IMR-90 (cell line): ENCODE measurements around the gene SGCA. TPM values are rescaled to one million over a fixed set of nuclear protein-coding genes. Genes with fewer than 3 reads are reported as not detected.
A peak's percentile ranks its signal among the peaks of the same experiment; 100 is the strongest.

Experiments used
- ATAC-seq: fragments of 200-7000 bp; cut with Tn5 transposase; 2 replicates; pipeline ENCODE4 v1.9.1; 2020; ENCODE audit warnings: low read depth, mild to moderate bottlenecking, moderate library complexity
- BruUV-seq: library from RNA; stranded (reverse); fragments of 400-500 nt; replicated peaks from 2 replicates; lab custom pipeline; 2021; lab: Mats Ljungman, UMichigan
- CTCF ChIA-PET: fragments of 300-600 bp; formaldehyde crosslinking; extraction: SDS; loops from one replicate; lab custom pipeline; 2021; ENCODE audit warnings: antibody characterized with exemption; lab: Yijun Ruan, JAX
- POLR2A ChIA-PET: fragments of 300-600 bp; sonication (Branson Sonifier 250); formaldehyde crosslinking; loops from one replicate; lab custom pipeline; 2022; ENCODE audit warnings: antibody characterized with exemption; ENCODE audit not compliant: unreplicated experiment; lab: Charles Lee
- DNase-seq: peaks from one replicate; pipeline ENCODE4 v3.0.0; 2013
- H2AFZ ChIP-seq: replicated peaks from 2 replicates; pipeline ENCODE3; 2013; ENCODE audit warnings: low read length, mild to moderate bottlenecking; ENCODE audit not compliant: poor library complexity
- H2AK5ac ChIP-seq: 2 replicates; pipeline ENCODE4 v1.6.1; 2013; ENCODE audit warnings: low read depth, low read length, inconsistent platforms
- H2AK9ac ChIP-seq: replicated peaks from 2 replicates; pipeline ENCODE3; 2013; ENCODE audit warnings: mild to moderate bottlenecking, low read depth, low read length, moderate library complexity; ENCODE audit not compliant: poor library complexity
- H2BK120ac ChIP-seq: 2 replicates; pipeline ENCODE4 v1.6.1; 2013; ENCODE audit warnings: low read depth, low read length, inconsistent platforms
- H2BK15ac ChIP-seq: 3 replicates; pipeline ENCODE4 v1.6.1; 2013; ENCODE audit warnings: low read depth, low read length, inconsistent platforms
- H2BK20ac ChIP-seq: 2 replicates; pipeline ENCODE4 v1.6.1; 2013; ENCODE audit warnings: low read depth, mild to moderate bottlenecking, inconsistent platforms, low read length, moderate library complexity
- H2BK5ac ChIP-seq: 2 replicates; pipeline ENCODE4 v1.6.1; 2013; ENCODE audit warnings: mild to moderate bottlenecking, low read depth, low read length, inconsistent platforms; ENCODE audit not compliant: poor library complexity, severe bottlenecking
- H3K14ac ChIP-seq: replicated peaks from 2 replicates; pipeline ENCODE4 v1.6.1; 2013; ENCODE audit warnings: low read depth, low read length, inconsistent platforms
- H3K18ac ChIP-seq: 2 replicates; pipeline ENCODE4 v1.6.1; 2013; ENCODE audit warnings: low read depth, low read length, control low read depth
- H3K23ac ChIP-seq: 2 replicates; pipeline ENCODE4 v1.6.1; 2013; ENCODE audit warnings: low read depth, low read length, inconsistent platforms
- H3K27ac ChIP-seq: 2 replicates; pipeline ENCODE4 v1.5.1; 2013; ENCODE audit warnings: mild to moderate bottlenecking, control low read depth, low read length; ENCODE audit not compliant: insufficient read depth
- H3K27me3 ChIP-seq: 2 replicates; pipeline ENCODE4 v1.6.1; 2013; ENCODE audit warnings: low read length; ENCODE audit not compliant: control insufficient read depth, insufficient read depth
- H3K36me3 ChIP-seq: 2 replicates; pipeline ENCODE4 v1.6.1; 2013; ENCODE audit warnings: low read length, mixed read lengths; ENCODE audit not compliant: control insufficient read depth, insufficient read depth
- H3K4ac ChIP-seq: 2 replicates; pipeline ENCODE4 v1.6.1; 2013; ENCODE audit warnings: low read depth, low read length, inconsistent platforms
- H3K4me1 ChIP-seq: 2 replicates; pipeline ENCODE4 v1.6.1; 2013; ENCODE audit warnings: low read length, mixed read lengths; ENCODE audit not compliant: control insufficient read depth, insufficient read depth
- H3K4me2 ChIP-seq: 2 replicates; pipeline ENCODE4 v1.6.1; 2013; ENCODE audit warnings: low read depth, mild to moderate bottlenecking, control low read depth, low read length, moderate library complexity
- H3K4me3 ChIP-seq: 2 replicates; pipeline ENCODE4 v1.5.1; 2013; ENCODE audit warnings: low read depth, mild to moderate bottlenecking, control low read depth, low read length, moderate library complexity; ENCODE audit not compliant: insufficient read depth
- H3K56ac ChIP-seq: 2 replicates; pipeline ENCODE4 v1.6.1; 2013; ENCODE audit warnings: low read length, inconsistent platforms; ENCODE audit not compliant: insufficient read depth; ENCODE audit errors: extremely low read depth
- H3K79me1 ChIP-seq, 2 experiments: 2 replicates each; pipeline ENCODE4 v1.6.1; 2013; ENCODE audit warnings: low read length in 2 of 2, inconsistent platforms in 1 of 2, low read depth in 1 of 2
- H3K9ac ChIP-seq: 2 replicates; pipeline ENCODE4 v1.6.1; 2013; ENCODE audit warnings: low read depth, low read length, control low read depth
- H3K9me1 ChIP-seq: 2 replicates; pipeline ENCODE4 v1.6.1; 2013; ENCODE audit warnings: low read length, inconsistent platforms; ENCODE audit not compliant: insufficient read depth
- H3K9me3 ChIP-seq: 2 replicates; pipeline ENCODE4 v1.6.1; 2013; ENCODE audit warnings: low read length; ENCODE audit not compliant: control insufficient read depth, insufficient read depth
- H4K20me1 ChIP-seq: 2 replicates; pipeline ENCODE4 v1.6.1; 2013; ENCODE audit warnings: low read length, inconsistent platforms; ENCODE audit not compliant: insufficient read depth
- H4K5ac ChIP-seq: 2 replicates; pipeline ENCODE4 v1.6.1; 2013; ENCODE audit warnings: mild to moderate bottlenecking, low read depth, low read length, control low read depth
- H4K8ac ChIP-seq, 2 experiments: 2 replicates each; pipeline ENCODE4 v1.6.1; 2013; ENCODE audit warnings: low read depth in 2 of 2, low read length in 2 of 2, control low read depth in 1 of 2, inconsistent platforms in 1 of 2
- H4K91ac ChIP-seq: 2 replicates; pipeline ENCODE4 v1.6.1; 2013; ENCODE audit warnings: low read depth, low read length, inconsistent platforms; ENCODE audit not compliant: insufficient read depth
- BHLHE40 ChIP-seq: fragments of 150-350 bp; IDR thresholded peaks from 2 replicates; pipeline ENCODE4 v1.6.1; 2016; ENCODE audit warnings: mild to moderate bottlenecking, low read depth, low read length
- CEBPB ChIP-seq: IDR thresholded peaks from 2 replicates; pipeline ENCODE4 v1.6.1; 2012; ENCODE audit warnings: low read depth, low read length, improper control_type of control experiment
- POLR2A ChIP-seq: IDR thresholded peaks from 2 replicates; pipeline ENCODE4 v1.6.1; 2012; ENCODE audit warnings: mild to moderate bottlenecking, low read depth, low read length
- USF2 ChIP-seq: fragments of 150-350 bp; IDR thresholded peaks from 2 replicates; pipeline ENCODE4 v1.6.1; 2017; ENCODE audit warnings: mild to moderate bottlenecking, antibody characterized with exemption, low read length, low read depth
- WGBS, 2 experiments: methylation state at CpG; one replicate each; pipeline versions ENCODE4 v1.1.5 to v1.1.7; 2013; ENCODE audit warnings: missing lambda C conversion rate in 2 of 2; ENCODE audit not compliant: insufficient read length in 1 of 2; ENCODE audit errors: extremely low coverage in 2 of 2; 5-methylcytosine and 5-hydroxymethylcytosine counted together
- dilution Hi-C: fragments of 300-500 bp; cut with HindIII; formaldehyde crosslinking; loops from one replicate; pipeline ENCODE4 v1.14.3; 2018; ENCODE audit warnings: low sequenced_read_pairs; ENCODE audit not compliant: unreplicated experiment
- in situ Hi-C: fragments of 300-500 bp; cut with MboI; formaldehyde crosslinking; loops from 3 replicates; pipeline ENCODE4 v1.14.3; 2019; ENCODE audit warnings: low sequenced_read_pairs, inconsistent platforms, mixed read lengths
- intact Hi-C: fragments of 100-400 bp; cut with micrococcal nuclease; formaldehyde crosslinking; loops from 2 replicates; pipeline ENCODE4 v1.10.0; 2022
- polyA plus RNA-seq, 3 experiments: library from polyadenylated mRNA; depleted of rRNA; stranded (reverse); fragments of >200 nt; gene quantifications; 2 replicates each; pipeline ENCODE4 v1.2.3, GENCODE V29; 2012; ENCODE audit warnings: low replicate concordance in 1 of 3
- total RNA-seq: library from RNA; depleted of rRNA; stranded (reverse); fragments of >200 nt; gene quantifications from 2 replicates; pipeline ENCODE4 v1.2.3, GENCODE V29; 2012

Gene SGCA
- total and polyA plus RNA-seq, 2 of the 4 experiments (the other 2 are of a cell fraction), result 0.19 TPM; not detected in 1

GRCh38 chr17:50171371-50172071 lies 5.7 kb downstream of the SGCA start (continued):
- TF ChIP-seq USF2, result no peak

GRCh38 chr17:50172130-50172529 lies 6.3 kb downstream of the SGCA start:
- H2AK9ac ChIP-seq, result no peak overlapping the region
- no peak overlapping the region for H4K5ac ChIP-seq
- H3K27me3 ChIP-seq, result no peaks in the 10 kb centered on the region
- CTCF ChIA-PET, result interaction anchor here (1.0 to 1.1 kb wide), 2 partner anchors 10 to 124 kb away, joined by 3 read pairs; no protein-coding TSS in a partner anchor
- H2BK5ac ChIP-seq, result no peak overlapping the region
- H3K18ac ChIP-seq, result no peak overlapping the region
- peak overlapping the region; percentile 15; the same call in 1 of the 2 replicates for H3K4ac ChIP-seq
- H3K9ac ChIP-seq, result no peak overlapping the region
- no peak for DNase-seq
- H3K14ac ChIP-seq, result no peak overlapping the region
- no peaks in the 10 kb centered on the region for H4K20me1 ChIP-seq
- peaks cover 6% of the 10 kb centered on the region for H3K36me3 ChIP-seq
- H4K8ac ChIP-seq, result no peak overlapping the region
- H4K91ac ChIP-seq, result peak overlapping the region; percentile 40; the same call in 1 of the 2 replicates
- no peaks in the 10 kb centered on the region for H3K9me3 ChIP-seq
- no peak overlapping the region for H3K4me2 ChIP-seq
- in situ Hi-C loops, result loop anchor here (10.0 kb wide), 1 partner anchor 113 kb away; no protein-coding TSS in a partner anchor
- no TSS peak for BruUV-seq
- H3K56ac ChIP-seq, result no peak overlapping the region
- peak overlapping the region; percentile 80; the same call in 1 of the 2 replicates for H2BK120ac ChIP-seq
- WGBS, 2 experiments, result no CpG with 5 or more reads among the region's 11 CpGs
- no peak overlapping the region for H2AFZ ChIP-seq
- no peak overlapping the region for H3K23ac ChIP-seq
- POLR2A ChIA-PET, result no interaction called here
- peak overlapping the region; percentile 36; the same call in 2 of the 3 replicates for H2BK15ac ChIP-seq
- ATAC-seq, result no peak
- dilution Hi-C loops, result no loop called here
- peaks cover 15% of the 10 kb centered on the region for H3K9me1 ChIP-seq
- H3K27ac ChIP-seq, result 0 out of 2 replicates have a peak overlapping the region, but pooled peaks have one; percentile 9
- no peak overlapping the region for H3K4me3 ChIP-seq
- TF ChIP-seq CEBPB, result no peak
- TF ChIP-seq POLR2A, result 0 out of 2 replicates have a peak, but pooled peaks have one; percentile 19
- TF ChIP-seq BHLHE40, result no peak
- H2BK20ac ChIP-seq, result no peak overlapping the region
- peaks cover 12 to 30% of the 10 kb centered on the region in 2 experiments; a peak in 3 of 4 replicates for H3K79me1 ChIP-seq
- H2AK5ac ChIP-seq, result peak overlapping the region; percentile 86; the same call in 1 of the 2 replicates
- peaks cover 20% of the 10 kb centered on the region for H3K4me1 ChIP-seq
- intact Hi-C loops, result loop anchor here (2.0 kb wide), 1 partner anchor 119 kb away; no protein-coding TSS in a partner anchor
